Stimulated activated CD4-positive, alpha-beta T cell treated with anti-CD3 and anti-CD28 coated beads, Interleukin-15, amount 100 ng/mL, for 48 hours (primary cell): ENCODE results near the gene SKI.
"Not testable (repeated sequence)": the region's sequence is repeated elsewhere in the genome, so short reads cannot be mapped to it uniquely, and the experiment has no call there.

Experiments used
- DNase-seq, 2 donors: peaks; one replicate each; pipeline ENCODE4 v3.0.0-alpha.2; 2020; ENCODE audit warnings: low read depth in 2 of 2

Gene SKI

DNA sequence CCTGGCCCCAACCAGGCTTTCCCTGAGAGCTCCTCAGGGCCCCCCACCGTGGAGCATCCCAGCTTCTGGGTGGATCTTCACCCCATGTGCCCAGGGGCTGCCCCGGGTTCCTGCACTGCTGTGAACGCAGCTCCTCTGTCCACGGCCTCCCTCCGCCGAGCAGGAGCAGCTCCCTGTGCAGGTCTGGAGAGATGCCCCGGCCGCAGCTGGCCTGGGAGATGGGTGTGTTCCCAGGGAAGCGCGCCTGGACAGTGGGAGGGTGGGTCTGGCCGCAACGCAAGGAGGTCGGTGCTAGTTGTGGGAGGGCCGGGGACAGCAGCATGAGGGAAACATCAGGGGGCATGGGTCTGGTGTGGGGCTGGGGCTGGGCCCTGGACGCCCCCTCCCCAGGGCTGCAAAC, 91.9 kb downstream of the SKI start:
- no peak for DNase-seq

- no peak for DNase-seq
Observed at GRCh38 chr1:2320760-2321667, 92.9 kb downstream of the SKI start.

DNA sequence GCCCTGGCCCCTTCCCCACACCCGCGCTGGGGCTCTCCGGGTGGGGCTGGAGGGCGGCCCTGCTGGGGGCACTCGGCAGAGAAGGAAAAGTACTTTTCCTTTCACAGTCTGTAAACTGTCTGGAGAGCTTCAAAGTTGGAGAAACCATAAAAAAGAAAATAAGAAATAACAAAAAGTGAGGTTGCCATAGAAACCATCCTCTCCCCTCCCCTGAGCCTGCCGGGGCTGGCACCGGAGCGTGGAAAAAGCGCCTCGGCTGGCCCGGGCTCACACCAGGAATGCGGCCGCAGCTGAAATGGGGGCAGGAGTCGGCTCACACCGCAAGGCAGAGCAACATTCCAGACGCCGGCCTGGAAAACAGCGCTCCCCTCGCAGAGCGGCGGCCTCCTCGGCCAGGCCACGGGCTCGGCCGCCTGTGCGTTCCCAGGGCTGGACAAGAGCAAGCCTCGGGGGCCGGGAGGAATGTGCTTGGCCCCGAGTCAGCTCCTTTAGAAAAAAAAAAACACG, 94.0 kb downstream of the SKI start:
- DNase-seq: no peak

- DNase-seq: no peak
Observed at GRCh38 chr1:2322581-2323211, 94.6 kb downstream of the SKI start.

GRCh38 chr1:2323451-2323974, 95.4 kb downstream of the SKI start:
- DNase-seq: no peak

GRCh38 chr1:2324553-2325366, 96.6 kb downstream of the SKI start:
- no peak for DNase-seq

DNA sequence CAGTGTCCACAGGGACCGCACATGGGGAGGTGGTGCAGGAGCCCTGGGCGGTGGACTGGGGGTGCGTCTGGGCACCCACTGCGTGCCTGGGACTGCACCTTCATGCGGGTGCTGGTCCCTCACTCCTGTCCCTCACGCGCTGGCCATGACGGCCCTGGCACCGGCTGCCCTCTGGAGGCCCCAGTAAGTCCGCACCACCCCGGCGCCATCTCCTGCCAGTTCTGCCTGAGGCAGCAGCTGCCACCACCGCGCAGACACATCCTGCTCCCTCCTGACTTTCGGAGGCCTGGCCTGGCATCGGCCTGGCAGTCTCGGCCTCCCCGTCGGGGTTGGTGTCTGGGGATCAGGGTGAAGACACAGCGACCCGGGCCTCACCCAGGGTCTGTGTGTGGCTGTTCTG, 98.4 kb downstream of the SKI start:
- DNase-seq: no peak

DNA sequence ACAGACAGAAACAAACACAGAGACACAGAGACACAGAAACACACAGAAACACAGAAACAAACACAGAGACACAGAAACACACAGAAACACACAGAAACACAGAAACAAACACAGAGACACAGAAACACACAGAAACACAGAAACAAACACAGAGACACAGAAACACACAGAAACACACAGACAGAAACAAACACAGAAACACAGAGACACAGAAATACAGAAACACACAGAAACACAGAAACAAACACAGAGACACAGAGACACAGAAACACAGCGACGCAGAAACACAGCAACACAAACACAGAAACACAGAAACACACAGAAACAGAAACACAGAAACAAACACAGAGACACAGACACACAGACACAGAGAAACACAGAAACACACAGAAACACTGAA, 99.0 kb downstream of the SKI start:
- not testable (repeated sequence) for DNase-seq

DNA sequence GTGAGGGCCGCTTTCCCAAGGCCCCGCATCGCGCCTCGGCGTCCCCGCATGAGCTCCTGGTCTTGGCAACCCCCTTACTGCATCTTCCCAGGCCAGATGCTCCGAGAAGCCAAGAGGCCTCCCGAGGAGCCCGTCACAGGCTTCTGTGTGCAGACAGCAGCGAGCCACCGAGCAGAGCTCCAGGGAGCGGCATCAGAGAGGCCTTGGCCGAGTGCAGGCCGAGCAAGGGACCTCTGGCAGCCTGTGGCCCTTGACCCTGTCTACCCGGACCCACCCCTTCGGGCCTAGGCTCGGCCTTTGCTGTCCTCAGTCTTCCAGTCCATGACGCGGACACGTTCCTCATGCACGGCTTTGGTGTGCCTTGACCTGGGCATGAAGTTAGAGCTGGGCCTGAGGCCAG, 99.7 kb downstream of the SKI start:
- DNase-seq: no peak

- no peak for DNase-seq
Observed at GRCh38 chr1:2328676-2329455, 100.7 kb downstream of the SKI start.

GRCh38 chr1:2330035-2330434, 101.9 kb downstream of the SKI start:
- no peak for DNase-seq

GRCh38 chr1:2330519-2331199, 102.5 kb downstream of the SKI start:
- DNase-seq: no peak

GRCh38 chr1:2331200-2331544, 103.1 kb downstream of the SKI start:
- DNase-seq: no peak

GRCh38 chr1:2331580-2331979, 103.5 kb downstream of the SKI start:
- DNase-seq: not testable (repeated sequence)

DNA sequence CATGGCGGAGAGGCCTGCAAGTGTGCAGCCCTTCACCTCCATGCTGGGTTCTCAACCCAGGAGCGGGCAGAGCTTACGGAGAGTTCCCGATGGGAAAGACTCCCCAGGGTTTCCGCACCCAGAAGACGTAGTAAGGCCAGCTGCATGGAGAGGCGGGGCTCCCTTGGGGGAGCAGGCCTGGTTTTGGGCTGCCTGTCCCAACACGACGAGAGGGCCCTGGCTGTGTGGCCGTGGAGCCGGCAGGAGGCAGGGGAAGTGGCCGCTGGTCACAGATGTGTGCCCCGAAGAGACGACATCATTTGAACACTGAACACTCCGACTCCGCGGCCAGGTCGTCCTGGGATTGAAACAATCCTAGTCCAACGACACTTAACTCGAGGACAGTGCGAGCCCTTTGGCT, 106.2 kb downstream of the SKI start:
- no peak for DNase-seq

- DNase-seq: no peak
Observed at GRCh38 chr1:2334883-2335534, 106.9 kb downstream of the SKI start.

DNA sequence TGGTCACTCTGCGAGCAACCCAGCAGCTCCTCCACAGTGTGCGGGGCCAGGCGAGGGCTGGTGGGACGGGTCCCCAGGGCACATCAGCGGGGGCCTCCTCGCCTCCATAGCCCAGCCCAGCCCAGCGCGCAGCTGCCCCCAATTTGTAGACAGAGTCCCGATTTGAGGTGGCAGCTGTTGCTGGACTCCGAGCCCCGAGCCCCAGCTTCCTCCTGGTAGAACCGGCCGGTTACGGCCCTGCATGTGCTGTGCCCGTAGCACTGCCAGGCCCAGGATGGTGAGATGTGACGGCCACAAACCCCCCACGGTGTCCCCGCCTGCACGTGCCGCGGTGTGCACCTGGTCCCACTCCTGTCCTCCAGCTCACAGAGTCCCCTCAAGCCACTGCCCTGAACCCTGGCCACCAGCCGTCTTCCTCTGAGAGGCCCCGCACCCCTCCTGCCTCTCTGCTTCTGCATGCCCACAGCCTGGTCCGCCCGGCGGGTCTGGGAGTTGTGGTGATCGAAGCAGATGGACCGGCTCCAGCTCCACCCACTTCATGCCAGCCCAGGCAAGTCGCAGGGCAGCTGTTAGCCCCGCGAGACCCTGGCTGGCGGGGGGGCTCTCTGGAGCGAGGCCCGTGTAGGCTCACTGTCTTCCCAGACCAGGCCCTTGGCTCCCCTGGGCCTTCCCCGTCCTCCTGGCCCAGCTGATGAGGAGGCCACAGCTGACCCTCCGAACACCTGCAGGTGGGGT, 107.8 kb downstream of the SKI start:
- DNase-seq: no peak

DNA sequence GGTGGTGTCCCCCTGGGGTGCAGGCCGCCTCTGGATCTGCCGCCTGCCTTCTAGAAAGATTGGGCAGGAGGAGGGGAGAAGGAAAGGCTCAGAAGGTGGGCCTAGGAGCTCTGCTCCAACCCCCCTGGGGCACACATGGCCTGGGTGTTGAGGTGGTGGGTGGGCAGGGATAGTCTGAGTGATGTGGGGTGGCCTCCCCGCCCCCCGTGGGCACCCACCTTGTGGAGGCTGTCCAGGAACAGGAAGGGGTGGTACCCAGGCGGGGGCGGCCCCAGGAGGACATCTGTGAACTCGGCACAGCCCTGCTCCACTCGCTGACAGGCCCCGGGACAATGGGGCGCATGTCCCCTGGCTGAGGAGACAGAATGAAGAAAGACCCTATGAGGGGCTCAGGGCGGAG, 108.4 kb downstream of the SKI start:
- no peak for DNase-seq

DNA sequence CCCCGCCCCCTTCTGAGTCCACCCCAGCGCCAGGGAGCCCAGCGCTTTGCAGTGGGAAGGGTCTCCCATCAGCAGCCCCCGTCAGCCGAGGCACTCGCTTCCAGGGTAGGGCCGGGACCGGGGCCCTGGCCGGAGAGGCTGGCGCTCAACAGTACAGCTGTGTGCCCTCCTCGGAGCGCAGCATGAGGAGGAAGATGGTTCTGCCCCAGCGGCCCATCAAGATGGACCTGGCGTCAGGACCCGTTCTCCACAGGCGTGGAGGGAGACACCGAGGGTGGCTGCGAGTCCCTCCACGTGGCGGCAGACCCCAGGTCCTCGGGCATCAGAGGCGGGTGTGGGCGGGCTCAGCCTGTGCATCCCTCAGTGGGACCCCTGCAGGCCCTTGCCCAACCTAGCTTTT, 109.0 kb downstream of the SKI start:
- no peak for DNase-seq

GRCh38 chr1:2337501-2337900, 109.4 kb downstream of the SKI start:
- no peak for DNase-seq
